ENCODE data around the gene PELI2.
A peak's percentile ranks its signal among the peaks of the same experiment; 100 is the strongest.

Gene PELI2

DNA sequence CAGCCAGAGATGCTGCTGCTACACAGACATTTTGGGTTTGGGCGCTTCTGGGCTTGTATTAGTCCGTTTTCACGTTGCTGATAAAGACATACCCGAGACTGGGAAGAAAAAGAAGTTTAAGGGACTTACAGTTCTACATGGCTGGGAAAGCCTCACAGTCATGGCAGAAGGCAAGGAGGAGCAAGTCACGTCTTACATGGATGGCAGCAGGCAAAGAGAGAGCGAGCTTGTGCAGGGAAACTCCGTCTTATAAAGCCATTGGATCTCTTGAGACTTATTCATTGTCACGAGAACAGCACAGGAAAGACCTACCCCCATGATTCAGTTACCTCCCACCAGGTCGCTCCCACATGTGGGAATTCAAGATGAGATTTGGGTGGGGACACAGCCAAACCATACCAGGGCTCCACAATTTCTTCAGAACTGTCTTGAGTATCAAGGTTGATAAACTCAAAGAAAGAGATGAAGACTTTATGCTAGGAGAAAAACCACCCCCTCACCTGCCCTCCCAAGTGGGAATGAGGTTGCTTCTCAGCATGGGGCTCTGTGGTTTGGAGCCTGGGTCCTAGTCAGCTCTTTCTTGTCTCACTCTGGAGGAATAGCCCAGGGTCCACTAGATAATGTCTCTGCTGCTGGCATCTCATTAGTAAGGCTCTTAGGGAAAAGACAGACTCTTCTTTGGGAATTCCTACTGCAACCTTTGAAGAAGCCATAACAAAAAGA, 200.3 kb downstream of the PELI2 start:
- DNase-seq, result no peak

DNA sequence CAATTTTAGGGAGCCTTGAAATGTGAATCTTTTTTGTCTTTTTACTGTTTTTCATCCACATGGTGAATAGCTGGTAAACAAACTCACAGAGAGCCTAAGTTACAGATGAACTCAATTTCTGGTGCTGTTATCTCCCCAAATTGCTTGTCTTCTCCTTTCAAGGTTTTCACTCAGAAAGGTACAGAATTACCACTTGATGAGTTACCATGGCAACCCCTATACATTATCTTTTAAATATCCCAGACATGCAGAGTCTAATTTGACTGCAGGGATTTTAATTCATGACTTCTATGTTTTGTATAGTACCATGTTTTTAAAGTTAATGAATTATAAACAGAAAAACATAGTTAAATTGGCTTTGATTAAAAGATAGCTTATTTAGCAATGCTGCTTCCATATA, 203.7 kb downstream of the PELI2 start:
- no peak for DNase-seq

DNA sequence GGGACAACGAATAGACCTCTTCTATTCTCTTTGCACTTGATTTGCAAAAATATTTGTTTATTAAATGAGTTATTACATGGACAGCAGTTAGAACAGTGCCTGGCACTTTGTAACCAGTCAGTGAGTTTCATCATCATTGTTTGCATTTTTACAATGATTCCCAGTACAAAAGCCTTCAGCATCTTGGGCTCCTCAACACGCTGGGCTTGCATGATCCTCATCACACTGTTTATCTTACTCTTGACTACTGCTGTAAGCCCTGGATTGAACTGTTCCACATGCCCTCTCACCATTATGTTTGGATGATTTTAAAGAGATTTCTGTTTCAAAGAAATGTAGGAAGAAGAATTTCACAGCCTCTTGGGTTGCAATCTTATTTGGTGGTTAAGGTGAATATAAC, 204.3 kb downstream of the PELI2 start:
- no peak for DNase-seq

DNA sequence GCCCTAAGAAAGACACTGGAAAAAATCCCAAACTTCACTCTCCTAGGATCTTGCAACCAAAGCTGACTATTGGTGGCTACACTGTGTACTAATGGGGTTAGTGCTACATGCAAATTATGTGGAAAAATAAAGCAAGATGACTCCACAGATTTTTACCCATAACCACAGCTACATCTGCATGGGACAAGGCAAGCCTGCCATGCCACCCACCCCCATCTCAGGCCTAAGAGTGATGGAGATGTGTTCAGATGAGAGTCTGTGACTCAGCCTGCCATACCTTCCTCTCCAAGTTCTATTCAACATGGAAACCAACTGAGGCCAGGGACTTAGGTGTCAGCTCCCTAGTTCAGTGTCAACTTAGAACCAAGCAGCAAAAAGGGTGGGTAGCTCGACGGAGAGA, 206.2 kb downstream of the PELI2 start:
- DNase-seq, result no peak

- DNase-seq, result no peak
These were observed 206.9 kb downstream of the PELI2 start for GRCh38 chr14:56324856-56325699.

GRCh38 chr14:56328021-56328420, 209.8 kb downstream of the PELI2 start:
- no peak for DNase-seq

DNA sequence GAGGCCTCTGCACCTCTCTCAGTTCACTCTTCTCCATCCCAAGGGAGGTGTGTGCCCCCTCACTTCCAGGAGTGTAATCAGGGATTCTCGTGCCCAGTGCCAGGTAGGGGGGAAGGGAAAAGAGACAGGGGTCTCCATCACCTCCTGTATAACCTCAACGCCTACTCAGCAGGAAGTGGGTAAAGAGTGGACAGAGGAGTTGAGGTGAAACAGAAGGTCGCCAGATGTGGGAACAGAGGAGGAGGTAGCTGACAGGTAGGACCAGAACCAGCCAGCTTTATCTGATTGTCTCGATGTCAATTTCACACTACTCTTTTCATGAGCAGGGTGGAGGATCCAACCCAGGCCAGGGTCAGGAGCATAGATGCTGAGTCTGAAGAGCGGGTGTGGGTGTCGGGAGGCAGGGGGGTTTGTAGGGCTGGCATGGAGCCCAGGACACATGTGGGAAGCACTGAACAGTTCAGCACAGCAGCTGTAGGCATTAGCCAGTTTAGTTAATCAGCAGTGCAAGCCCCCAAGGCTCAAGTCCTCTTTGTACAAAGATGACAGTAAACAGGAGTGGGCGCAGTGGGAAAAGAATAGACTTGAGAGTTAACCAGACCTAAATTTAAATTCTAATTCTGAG, 213.5 kb downstream of the PELI2 start:
- no peak for DNase-seq

- no peak for DNase-seq
These were observed 215.4 kb downstream of the PELI2 start for GRCh38 chr14:56333359-56334292.

DNA sequence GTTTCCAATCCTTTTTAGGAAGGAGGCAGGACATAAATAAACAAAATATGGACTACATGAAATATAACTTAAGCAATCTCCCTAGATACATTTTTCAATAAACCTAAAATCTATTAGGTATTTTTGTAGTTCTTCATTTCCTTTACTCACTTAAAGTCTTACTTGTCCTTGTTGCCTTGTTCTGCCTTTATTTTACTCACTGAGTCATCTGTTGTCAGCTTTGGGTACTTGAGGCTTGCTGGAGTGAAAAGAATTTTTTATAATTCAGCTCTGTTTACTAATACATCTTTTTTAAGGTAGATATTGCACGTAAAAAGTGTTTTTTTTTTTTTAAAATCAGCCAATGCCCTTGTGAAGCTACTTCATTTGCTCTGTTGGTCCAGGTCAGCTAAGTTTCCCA, 216.2 kb downstream of the PELI2 start:
- DNase-seq, result no peak

GRCh38 chr14:56338674-56339073, 220.5 kb downstream of the PELI2 start:
- DNase-seq, result no peak

- DNase-seq, result peak; percentile 58
These were observed 221.9 kb downstream of the PELI2 start for GRCh38 chr14:56339855-56340701.

- DNase-seq, result no peak
These were observed 222.7 kb downstream of the PELI2 start for GRCh38 chr14:56340932-56341331.

DNA sequence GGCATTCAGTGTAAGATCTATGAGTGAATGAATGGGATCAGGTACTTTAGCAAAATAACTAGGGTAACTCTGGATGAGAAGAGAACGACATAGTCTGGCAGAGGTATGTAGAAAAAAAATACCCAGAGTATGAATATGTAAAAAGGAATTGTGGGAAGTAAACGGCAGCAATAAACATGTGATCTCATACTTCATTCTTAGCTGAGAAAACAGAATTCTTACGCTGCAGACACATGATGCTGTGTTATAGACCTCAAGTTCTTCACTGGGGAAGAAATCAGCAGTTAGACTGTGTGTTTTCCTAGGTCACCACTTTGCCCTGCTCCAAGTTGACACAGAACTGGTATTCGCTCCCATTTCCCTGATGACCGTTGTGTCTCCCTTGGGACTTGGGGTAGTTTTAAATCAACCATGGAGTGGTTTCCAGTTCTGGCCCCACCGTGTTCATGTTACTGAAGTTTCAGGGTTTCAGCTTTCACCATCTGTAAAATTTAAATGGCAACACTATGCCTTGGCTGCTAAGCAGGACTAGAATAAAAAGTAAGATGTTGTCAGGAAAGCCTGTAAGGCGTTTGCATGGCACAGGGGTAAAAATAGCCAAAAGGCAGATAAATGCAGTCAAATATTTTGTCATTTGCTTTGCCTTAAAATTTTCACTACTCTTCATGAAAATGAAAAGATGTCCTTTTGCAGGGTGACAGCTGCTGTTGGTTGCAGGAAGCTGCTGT, 223.7 kb downstream of the PELI2 start:
- no peak for DNase-seq

GRCh38 chr14:56342494-56342942, 224.3 kb downstream of the PELI2 start:
- no peak for DNase-seq

GRCh38 chr14:56349960-56350359, 231.7 kb downstream of the PELI2 start:
- no peak for DNase-seq

All from left hindlimb (tissue), 1 donor.